NCI-H1417 (cell line): ENCODE results near the gene COMMD1.
"Not testable (repeated sequence)": the region's sequence is repeated elsewhere in the genome, so short reads cannot be mapped to it uniquely, and the experiment has no call there.

Experiments
- DNase-seq, 3 experiments: peaks; one replicate each; lab custom pipeline; 2025; lab: John Stamatoyannopoulos, UW

COMMD1 gene

DNA sequence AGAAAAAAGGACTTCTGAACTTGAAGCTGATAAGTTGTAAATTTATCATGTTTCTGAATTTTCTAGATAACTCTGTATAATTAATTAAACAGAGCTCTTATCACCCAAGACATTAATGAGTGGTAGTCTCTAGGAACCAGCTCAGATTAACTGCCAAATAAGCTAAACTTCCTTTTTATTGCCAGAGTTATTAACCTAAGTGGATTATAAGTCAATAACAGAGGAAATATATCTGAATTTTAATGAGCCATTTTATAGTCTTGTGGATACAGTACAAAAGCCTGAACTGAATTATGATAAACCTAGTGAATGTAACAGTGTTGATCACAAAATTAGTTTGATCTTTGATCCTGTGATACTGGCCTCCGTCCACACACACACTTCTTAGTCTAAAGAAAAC is 111.5 kb downstream of the COMMD1 start:
- no peak for DNase-seq

GRCh38 chr2:62029910-62030309 is 124.4 kb downstream of the COMMD1 start:
- no peak for DNase-seq

- DNase-seq = no peak
Observed at GRCh38 chr2:62030902-62031301, 125.4 kb downstream of the COMMD1 start.

DNA sequence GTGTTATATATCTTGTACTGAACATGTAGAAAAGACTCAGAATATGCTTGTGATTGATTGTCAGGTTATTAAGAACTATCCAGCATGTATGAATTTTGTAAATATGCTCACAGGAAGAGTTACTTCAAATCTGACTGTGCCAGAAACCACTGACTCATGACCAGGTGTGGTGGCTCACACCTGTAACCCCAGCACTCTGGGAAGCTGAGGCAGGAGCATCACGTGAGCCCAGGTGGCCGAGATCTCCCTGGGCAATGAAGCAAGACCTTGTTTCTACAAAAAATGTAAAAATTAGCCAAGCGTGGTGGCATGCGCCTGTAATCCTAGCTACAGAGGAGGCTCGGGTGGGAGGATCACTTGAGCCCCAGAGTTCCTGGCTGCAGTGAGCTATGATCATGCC is 126.6 kb downstream of the COMMD1 start:
- DNase-seq = no peak

- no peak for DNase-seq
Observed at GRCh38 chr2:62034715-62035114, 129.2 kb downstream of the COMMD1 start.

- no peak for DNase-seq
Observed at GRCh38 chr2:62036229-62036628, 130.8 kb downstream of the COMMD1 start.

- DNase-seq = peak in 2 of 3 experiments; percentile 11 to 36
Observed at GRCh38 chr2:62036761-62037250, 131.3 kb downstream of the COMMD1 start.

- no peak for DNase-seq
Observed at GRCh38 chr2:62038975-62039771, 133.7 kb downstream of the COMMD1 start.

DNA sequence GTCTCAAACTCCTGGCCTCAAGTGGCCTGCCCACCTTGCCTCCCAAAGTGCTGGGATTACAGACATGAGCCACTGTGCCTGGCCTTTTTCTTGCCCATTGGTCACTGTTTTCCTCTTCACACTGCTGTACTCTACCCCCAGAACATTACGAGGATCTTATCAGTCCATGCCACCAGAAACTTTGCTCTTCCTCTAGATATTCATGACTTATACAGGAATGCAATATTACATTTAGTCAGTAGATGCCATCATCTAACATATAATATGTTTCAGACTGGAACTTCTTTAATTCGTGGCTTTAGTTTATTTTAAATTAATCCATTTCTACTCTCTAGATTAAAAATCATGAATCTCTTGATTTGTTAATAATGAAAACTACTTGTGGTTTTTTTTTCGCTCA is 135.5 kb downstream of the COMMD1 start:
- DNase-seq = no peak

- DNase-seq = not testable (repeated sequence)
Observed at GRCh38 chr2:62041701-62042385, 136.4 kb downstream of the COMMD1 start.

- DNase-seq = no peak
Observed at GRCh38 chr2:62042400-62042799, 136.9 kb downstream of the COMMD1 start.

GRCh38 chr2:62042944-62043343 is 137.5 kb downstream of the COMMD1 start:
- DNase-seq = no peak

DNA sequence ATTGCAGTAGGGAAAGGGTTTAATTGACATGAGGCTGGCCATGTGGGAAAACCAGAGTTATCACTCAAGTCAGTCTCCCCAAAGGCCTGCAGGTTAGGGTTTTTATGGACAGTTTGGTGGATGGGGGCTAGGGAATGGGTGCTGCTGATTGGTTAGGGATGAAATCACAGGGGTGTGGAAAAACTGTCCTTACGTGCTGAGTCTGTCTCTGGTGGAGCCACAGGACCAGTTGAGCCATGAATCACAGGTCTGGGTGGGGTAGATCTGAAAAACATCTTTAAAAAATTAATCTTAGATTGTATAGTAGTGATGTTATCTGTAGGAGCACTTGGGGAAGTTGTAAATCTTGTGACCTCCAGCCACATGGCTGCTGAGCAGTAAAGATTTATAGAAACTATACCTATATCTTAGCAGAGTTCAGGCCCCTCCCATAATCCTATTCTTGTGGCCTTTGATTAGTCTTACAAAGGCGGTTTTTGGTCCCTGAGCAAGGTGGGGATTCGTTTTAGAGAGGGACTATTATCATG is 139.6 kb downstream of the COMMD1 start:
- DNase-seq = no peak

DNA sequence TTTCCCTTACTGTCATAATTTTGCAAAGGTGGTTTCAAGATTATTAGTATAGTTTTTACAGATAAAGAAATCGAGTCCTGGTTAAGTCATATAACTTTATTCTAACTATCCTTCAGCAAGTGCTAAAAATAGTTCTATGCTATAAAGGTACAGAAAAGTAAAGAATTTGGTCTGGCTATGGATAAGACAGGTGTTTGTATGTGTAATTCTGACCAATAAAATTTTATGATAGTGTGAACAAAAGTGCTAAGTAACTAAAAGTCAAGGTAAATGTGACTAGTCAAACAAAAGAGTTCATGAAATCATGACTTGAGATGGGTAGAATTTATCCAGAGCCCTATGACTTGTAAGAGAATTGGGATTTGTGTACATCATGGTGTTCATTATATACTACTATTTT is 140.7 kb downstream of the COMMD1 start:
- no peak for DNase-seq

GRCh38 chr2:62050456-62051045 is 145.1 kb downstream of the COMMD1 start:
- no peak for DNase-seq

- DNase-seq = no peak
Observed at GRCh38 chr2:62054029-62054791, 148.7 kb downstream of the COMMD1 start.

DNA sequence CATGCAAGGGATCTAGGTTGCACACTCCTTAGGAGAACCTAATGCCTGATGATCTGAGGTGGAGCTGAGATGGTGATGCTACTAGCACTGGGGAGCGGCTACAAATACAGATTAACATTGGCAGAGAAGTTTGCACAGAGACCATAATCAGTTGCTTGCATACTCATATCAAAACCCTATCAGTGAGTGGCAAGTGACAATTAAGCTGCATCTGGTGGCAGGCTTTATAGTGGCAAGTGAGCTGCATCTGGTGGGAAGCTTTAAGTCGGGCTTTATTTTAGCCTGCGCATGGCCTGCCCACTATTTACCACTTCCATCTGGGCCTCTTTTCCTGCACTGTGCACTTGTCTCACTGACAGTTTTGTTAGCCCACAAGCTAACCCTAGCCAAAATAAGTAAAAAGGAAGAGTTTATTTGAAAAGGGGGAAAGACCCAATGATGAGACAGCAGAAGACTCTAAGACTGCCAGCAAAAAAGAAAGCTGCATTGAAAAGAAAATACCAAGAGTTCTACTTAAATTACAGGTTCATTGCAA is 149.5 kb downstream of the COMMD1 start:
- DNase-seq = no peak

DNA sequence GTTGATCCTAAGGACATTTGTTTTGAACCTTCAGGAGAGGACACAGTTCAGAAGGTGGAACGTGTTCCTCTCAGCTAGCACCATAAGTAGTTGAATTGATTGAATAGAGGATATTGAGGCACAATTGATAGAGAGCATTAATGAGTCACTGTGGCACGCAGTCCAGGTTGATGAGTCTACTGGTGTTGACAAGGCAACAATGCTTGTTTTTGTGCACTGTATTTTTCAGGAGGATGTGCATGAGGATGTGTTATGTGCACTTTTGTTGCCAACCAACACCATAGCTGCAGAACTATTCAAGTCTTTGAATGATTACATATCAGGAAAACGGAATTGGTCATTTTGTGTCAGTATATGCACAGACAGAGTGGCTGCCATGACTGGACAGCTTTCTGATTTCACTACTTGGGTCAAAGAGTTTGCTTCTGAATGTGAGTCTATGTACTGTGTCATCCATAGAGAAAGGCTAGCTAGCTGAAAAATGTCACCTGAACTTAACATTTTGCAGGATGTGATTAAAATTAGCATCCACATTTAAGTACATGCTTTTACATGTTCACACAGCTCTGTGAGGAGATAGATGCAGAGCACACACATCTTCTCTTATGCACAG is 150.4 kb downstream of the COMMD1 start:
- no peak for DNase-seq

GRCh38 chr2:62056341-62056740 is 150.9 kb downstream of the COMMD1 start:
- no peak for DNase-seq

GRCh38 chr2:62065243-62065642 is 159.8 kb downstream of the COMMD1 start:
- no peak for DNase-seq

DNA sequence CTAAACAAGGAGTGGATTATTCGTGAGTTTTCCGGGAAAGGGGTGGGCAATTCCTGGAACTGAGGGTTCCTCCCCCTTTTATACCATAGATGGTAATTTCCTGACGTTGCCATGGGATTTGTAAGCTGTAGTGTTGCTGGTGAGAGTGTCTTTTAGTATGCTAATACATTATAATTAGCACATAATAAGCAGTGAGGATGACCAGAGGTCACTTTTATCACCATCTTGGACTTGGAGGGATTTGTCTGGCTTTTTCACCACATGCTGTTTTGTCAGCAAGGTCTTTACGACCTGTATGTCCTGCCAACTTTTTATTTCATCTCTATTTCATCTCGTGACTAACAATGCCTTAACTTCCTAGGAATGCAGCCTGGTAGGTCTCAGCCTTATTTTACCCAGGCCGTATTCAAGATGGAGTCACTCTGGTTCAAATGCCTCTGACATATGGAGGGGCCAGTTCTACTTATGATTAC is 165.7 kb downstream of the COMMD1 start:
- no peak for DNase-seq
